ENCODE measurements around the gene PIGK. TPM values are rescaled to one million over a fixed set of nuclear protein-coding genes. Genes with fewer than 3 reads are reported as not detected.

PIGK gene
- total RNA-seq (ENCODE audit: low replicate concordance), result 17.7 and 21.9 TPM in 2 replicates
- long read RNA-seq, full-length matches to known transcripts, result 105 of 117 reads
- long read RNA-seq, partial matches to known transcripts, result 1 of 117 reads
- long read RNA-seq, other reads (novel, unspliced or antisense), result 11 of 117 reads

GRCh38 chr1:77219166-77219887 lies at the start of gene PIGK:
PIGK (minus strand) TSS chr1:77219430; CDS start chr1:77219402, 28 bp downstream.
- no peak for TF ChIP-seq CTCF (conservative IDR thresholded peaks at IDR 0.05)
- Mint-ChIP-seq H3K27me3 (no peaks in the 10 kb centered on the region), H3K36me3 (peaks cover 18% of the 10 kb centered on the region), H3K9me3 (no peaks in the 10 kb centered on the region), H3K27ac (peak within 1 kb of the TSS; percentile 86), H3K4me3 (peak within 1 kb of the TSS; percentile 96), H3K4me1 (ENCODE audit: unreplicated experiment) (peaks cover 10% of the 10 kb centered on the region)
- peak; percentile 89 for DNase-seq (ENCODE audit: extremely low spot score, unreplicated experiment)

GRCh38 chr1:77267035-77267434 lies 47.8 kb upstream of the PIGK start:
- TF ChIP-seq CTCF (conservative IDR thresholded peaks at IDR 0.05), result no peak
- peaks cover 4% of the 10 kb centered on the region for H3K9me3 Mint-ChIP-seq
- peaks cover 6% of the 10 kb centered on the region for H3K4me1 Mint-ChIP-seq (ENCODE audit: unreplicated experiment)
- DNase-seq (ENCODE audit: extremely low spot score, unreplicated experiment), result no peak
- H3K27me3 Mint-ChIP-seq, result peaks cover 3% of the 10 kb centered on the region
- H3K36me3 Mint-ChIP-seq, result no peaks in the 10 kb centered on the region
- no peak overlapping the region for H3K27ac Mint-ChIP-seq
- H3K4me3 Mint-ChIP-seq, result no peak overlapping the region

GRCh38 chr1:77265180-77265579 lies 46.0 kb upstream of the PIGK start:
- H3K4me1 Mint-ChIP-seq (ENCODE audit: unreplicated experiment), result peaks cover 6% of the 10 kb centered on the region
- H3K27me3 Mint-ChIP-seq, result peaks cover 3% of the 10 kb centered on the region
- no peak for TF ChIP-seq CTCF (conservative IDR thresholded peaks at IDR 0.05)
- H3K9me3 Mint-ChIP-seq, result peaks cover 4% of the 10 kb centered on the region
- no peaks in the 10 kb centered on the region for H3K36me3 Mint-ChIP-seq
- H3K4me3 Mint-ChIP-seq, result no peak overlapping the region
- no peak for DNase-seq (ENCODE audit: extremely low spot score, unreplicated experiment)
- no peak overlapping the region for H3K27ac Mint-ChIP-seq

- no peak for TF ChIP-seq CTCF (conservative IDR thresholded peaks at IDR 0.05)
- no peaks in the 10 kb centered on the region for H3K36me3 Mint-ChIP-seq
- H3K4me1 Mint-ChIP-seq (ENCODE audit: unreplicated experiment), result peaks cover 6% of the 10 kb centered on the region
- no peak for DNase-seq (ENCODE audit: extremely low spot score, unreplicated experiment)
- peaks cover 4% of the 10 kb centered on the region for H3K9me3 Mint-ChIP-seq
- no peak overlapping the region for H3K4me3 Mint-ChIP-seq
- H3K27ac Mint-ChIP-seq, result no peak overlapping the region
- peaks cover 5% of the 10 kb centered on the region for H3K27me3 Mint-ChIP-seq
These were observed 44.5 kb upstream of the PIGK start for GRCh38 chr1:77263708-77264107.

DNA sequence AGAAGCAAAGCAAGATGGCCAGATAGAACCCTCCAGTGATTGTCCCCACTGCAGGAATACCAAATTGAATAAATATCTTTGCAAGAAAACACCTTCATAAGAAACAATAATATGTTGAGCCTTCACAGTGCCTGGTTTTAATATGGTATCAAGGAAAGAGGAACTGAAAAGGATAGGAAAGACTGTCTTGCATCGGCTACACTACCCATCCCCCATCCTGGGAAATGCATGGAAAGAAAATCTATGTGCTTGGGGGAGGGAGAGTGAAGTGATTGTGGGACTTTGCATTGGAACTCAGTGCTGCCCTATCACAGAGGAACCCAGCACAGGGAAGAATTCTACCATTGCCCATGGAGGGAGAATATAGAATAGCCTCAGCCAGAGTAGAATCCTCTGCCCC lies 34.0 kb upstream of the PIGK start:
- no peak overlapping the region for H3K4me3 Mint-ChIP-seq
- peaks cover 22% of the 10 kb centered on the region for H3K9me3 Mint-ChIP-seq
- H3K36me3 Mint-ChIP-seq, result no peaks in the 10 kb centered on the region
- no peaks in the 10 kb centered on the region for H3K4me1 Mint-ChIP-seq (ENCODE audit: unreplicated experiment)
- H3K27ac Mint-ChIP-seq, result no peak overlapping the region
- DNase-seq (ENCODE audit: extremely low spot score, unreplicated experiment), result no peak
- no peaks in the 10 kb centered on the region for H3K27me3 Mint-ChIP-seq
- no peak for TF ChIP-seq CTCF (conservative IDR thresholded peaks at IDR 0.05)
